Measurements from ENCODE around the gene RNF182.
A peak's percentile ranks its signal among the peaks of the same experiment; 100 is the strongest.
"Not testable (repeated sequence)": the region's sequence is repeated elsewhere in the genome, so short reads cannot be mapped to it uniquely, and the experiment has no call there.

Gene RNF182

DNA sequence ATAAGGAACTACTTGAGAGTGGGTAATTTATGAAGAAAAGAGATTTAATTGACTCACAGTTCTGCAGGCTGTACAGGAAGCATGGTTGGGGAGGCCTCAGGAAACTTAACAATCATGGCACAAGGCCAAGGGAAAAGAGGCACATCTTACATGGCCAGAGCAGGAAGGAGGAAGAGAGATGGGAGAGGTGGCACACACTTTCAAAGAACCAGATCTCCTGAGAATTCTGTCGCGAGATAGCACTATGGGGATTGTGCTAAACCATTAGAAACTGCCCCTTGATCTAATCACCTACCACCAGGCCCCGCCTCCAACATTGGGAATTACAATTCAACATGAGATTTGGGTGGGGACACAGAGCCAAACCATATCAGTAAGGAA lies 11.1 kb downstream of the RNF182 start:
- in situ Hi-C loops (cut with HindIII; ENCODE audit: low pct_ligation_motif_present, low pct_unique_long_range_greater_than_20kb, low sequenced_read_pairs); DNase-seq: not testable (repeated sequence)

DNA sequence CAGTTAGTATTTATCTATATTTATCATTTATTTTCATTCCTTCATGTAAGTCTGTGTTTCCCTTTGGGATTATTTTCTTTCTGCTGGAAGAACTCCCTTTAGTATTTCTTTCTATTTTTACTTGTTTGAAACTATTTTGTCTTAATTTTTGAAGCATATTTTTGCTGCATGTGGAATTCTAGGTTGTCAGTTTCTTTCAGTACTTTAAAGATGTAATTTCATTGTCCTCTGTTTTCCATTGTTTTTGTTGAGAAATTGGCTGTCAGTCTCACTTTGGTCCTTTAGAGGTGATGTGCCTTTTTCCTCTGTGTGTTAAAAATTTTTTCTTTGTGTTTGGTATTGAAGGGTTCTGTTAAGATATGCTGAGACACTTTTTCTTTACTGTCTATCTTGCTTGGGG lies 17.1 kb downstream of the RNF182 start:
- DNase-seq = peak; percentile 14
- in situ Hi-C loops (cut with HindIII; ENCODE audit: low pct_ligation_motif_present, low pct_unique_long_range_greater_than_20kb, low sequenced_read_pairs) = no loop called here

DNA sequence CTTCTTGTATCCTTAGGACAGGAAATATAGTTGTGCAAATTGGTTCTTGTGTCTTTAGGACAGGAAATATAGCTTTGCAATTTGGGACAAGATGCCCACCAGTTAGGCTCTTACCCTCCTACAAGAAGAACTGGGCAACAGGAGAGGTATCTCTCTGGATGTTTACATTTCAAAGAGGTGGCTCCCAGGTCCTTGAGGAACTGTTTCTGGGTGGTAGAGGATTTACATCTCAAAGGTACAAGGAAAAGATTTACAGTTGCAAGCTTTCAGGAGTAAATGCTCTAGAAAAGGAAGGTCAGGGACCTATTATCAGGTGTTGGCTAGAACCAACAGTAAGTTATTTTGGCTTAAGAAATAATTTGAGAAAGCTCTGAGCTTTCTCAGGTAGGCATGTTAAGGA lies 19.2 kb downstream of the RNF182 start:
- in situ Hi-C loops (cut with HindIII; ENCODE audit: low pct_ligation_motif_present, low pct_unique_long_range_greater_than_20kb, low sequenced_read_pairs) = no loop called here
- DNase-seq = no peak

DNA sequence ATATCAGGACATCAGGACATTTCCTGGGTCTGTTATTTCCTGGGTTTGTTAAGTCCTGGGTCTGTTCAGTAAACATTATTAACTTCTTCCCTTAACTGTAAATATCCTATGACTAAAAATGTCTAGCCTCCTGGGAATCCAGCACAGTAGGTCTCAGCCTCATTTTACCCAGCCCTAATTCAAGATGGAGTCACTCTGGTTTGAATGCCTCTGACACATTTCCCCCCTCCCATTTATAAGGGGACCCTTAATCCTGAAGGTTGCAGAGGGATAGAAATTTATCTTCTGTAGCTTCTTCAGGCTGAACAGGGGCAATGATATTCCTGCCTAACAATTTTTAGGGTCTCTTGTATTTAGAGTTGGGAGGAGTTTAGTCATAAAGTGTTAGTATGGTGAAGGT lies 21.8 kb downstream of the RNF182 start:
- in situ Hi-C loops (cut with HindIII; ENCODE audit: low pct_ligation_motif_present, low pct_unique_long_range_greater_than_20kb, low sequenced_read_pairs) = no loop called here
- DNase-seq = no peak

DNA sequence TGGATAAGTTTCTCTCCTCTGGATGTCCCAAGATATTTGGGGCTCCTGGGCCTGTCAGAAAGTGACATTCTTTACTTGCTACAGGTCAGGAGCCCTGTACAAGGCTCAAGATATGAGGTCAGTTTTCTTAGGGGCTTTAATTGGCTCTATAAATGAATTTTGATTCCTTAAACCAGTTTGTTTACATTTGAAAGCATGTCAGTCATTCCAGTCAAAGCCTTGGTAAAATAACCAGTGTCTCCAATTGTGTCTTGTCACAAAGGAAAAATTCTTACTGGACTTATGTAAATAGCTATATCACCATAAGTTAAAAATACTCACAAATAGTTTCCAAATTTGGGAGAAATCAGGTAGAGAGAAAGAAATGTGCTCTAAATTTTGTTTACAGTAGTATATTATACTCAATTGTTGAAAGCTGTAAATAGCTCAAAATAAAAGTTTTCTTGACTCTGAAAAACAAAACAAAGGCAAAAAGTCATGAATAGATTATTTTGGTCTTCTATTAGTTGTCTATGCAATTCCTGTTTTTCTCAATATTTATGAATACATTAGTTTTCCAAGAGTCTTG lies 22.9 kb downstream of the RNF182 start:
- in situ Hi-C loops (cut with HindIII; ENCODE audit: low pct_ligation_motif_present, low pct_unique_long_range_greater_than_20kb, low sequenced_read_pairs) = no loop called here
- DNase-seq = no peak

DNA sequence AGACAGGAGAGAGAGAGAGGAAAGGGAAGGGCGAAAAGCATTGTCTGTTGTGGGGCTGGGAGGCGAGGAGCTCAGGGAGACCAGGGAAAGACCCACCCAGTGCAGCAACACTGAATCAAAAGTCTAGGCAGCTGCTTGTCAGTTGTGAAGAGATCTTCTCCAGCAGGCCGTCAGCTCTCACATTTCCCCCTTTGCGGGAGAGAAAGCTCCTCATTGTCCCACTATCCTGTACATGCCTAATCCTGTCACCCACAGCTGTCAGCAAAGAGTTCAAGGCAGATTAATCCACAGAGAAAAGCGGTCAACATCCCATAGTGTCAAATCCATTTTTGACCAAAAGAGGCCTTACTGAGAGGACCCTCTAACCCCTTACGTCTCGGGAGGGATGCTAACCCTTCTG lies 27.3 kb downstream of the RNF182 start:
- in situ Hi-C loops (cut with HindIII; ENCODE audit: low pct_ligation_motif_present, low pct_unique_long_range_greater_than_20kb, low sequenced_read_pairs) = no loop called here
- no peak for DNase-seq

DNA sequence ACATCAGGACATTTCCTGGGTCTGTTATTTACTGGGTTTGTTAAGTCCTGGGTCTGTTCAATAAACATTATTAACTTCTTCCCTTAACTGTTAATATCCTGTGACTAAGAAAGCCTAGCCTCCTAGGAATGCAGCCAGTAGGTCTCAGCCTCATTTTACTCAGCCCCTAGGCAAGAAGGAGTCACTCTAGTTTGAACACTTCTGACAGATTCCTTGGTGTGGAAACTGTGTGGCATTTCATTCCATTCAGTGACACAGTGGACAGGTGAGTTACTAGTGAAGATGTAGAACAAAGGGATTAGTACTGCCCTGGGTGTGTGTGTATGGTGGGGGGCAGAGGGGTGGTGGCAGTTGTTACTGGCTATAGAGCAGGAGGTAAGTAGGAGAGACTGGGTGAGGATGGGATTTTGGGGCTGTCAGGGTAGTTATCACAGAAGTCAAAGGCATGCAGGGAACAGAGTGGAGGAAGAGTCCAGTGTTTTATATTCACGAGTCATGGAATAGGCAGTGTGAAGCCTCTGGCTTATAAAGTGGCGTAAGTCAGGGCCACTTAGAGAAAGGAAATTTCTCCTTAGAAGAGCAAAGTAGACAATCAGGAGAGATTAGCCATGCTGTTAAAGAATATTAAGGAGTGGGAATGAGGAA lies 28.4 kb downstream of the RNF182 start:
- peak; percentile 67 for DNase-seq
- in situ Hi-C loops (cut with HindIII; ENCODE audit: low pct_ligation_motif_present, low pct_unique_long_range_greater_than_20kb, low sequenced_read_pairs) = no loop called here

DNA sequence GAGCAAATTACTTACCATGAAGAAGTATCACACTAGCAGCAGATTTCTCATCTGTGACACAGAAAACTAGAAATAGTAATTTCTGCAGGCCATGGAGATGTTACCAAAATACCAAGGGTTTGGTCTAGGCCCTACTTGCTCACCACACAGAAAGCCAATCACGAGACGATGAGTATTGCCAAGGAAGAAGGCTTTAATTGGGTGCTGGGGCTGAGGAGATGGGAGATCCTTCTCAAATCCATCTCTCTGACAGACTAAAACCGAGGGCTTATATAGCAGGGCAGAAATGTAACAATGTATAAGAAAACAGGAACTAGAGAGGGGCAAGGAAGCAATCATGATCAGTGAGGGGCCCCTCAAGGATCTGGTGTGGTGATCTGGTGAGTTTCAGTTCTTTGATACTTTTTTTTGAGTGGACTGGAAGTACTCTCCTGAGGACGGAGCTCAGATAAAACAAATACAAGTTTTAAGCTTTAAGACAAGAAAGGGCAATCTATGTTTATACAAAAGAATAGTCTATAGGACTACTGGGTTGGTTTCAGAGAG lies 40.9 kb downstream of the RNF182 start:
- DNase-seq = no peak
- in situ Hi-C loops (cut with HindIII; ENCODE audit: low pct_ligation_motif_present, low pct_unique_long_range_greater_than_20kb, low sequenced_read_pairs) = no loop called here

DNA sequence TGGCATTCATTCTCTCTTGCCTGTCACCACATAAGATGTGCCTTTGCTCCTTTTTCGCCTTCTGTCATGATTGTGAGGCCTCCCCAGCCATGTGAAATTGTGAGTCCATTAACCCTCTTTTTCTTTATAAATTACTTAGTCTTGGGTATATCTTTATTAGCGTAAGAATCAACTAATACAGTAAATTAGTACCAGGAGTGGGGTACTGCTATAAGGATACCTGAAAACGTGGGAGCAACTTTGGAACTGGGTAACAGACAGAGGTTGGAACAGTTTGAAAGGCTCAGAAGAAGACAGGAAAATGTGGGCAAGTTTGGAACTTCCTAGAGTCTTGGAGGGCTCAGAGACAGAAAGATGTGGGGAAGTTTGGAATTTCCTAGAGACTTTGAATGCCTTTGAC lies 46.6 kb downstream of the RNF182 start:
- in situ Hi-C loops (cut with HindIII; ENCODE audit: low pct_ligation_motif_present, low pct_unique_long_range_greater_than_20kb, low sequenced_read_pairs) = no loop called here
- DNase-seq = no peak

DNA sequence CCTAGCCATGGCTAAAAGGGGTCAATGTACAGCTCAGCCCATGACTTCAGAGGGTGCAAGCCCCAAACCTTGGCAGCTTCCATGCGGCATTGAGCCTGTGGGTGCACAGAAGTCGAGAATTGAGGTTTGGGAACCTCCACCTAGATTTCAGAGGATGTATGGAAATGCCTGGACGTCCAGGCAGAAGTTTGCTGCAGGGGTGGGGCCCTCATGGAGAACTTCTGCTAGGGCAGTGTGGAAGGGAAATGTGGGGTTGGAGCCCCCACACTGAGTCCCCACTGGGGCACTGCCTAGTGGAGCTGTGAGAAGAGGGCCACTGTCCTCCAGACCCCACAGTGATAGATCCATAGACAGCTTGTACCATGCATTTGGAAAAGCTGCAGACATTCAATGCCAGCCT lies 47.9 kb downstream of the RNF182 start:
- in situ Hi-C loops (cut with HindIII; ENCODE audit: low pct_ligation_motif_present, low pct_unique_long_range_greater_than_20kb, low sequenced_read_pairs); DNase-seq: not testable (repeated sequence)

DNA sequence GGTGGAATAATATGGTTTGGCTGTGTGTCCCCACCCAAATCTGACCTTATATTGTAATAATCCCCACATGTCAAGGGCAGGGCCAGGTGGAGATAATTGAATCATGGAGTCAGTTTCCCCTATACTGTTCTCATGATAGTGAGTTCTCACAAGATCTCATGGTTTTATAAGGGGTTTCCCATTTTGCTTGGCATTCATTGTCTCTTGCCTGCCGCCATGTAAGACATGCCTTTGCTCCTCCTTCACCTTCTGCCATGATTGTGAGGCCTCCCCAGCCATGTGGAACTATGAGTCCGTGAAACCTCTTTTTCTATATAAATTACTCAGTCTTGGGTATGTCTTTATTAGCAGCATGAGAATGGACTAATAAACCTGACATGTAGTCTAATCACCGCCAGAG lies 48.7 kb downstream of the RNF182 start:
- DNase-seq; in situ Hi-C loops (cut with HindIII; ENCODE audit: low pct_ligation_motif_present, low pct_unique_long_range_greater_than_20kb, low sequenced_read_pairs): not testable (repeated sequence)

DNA sequence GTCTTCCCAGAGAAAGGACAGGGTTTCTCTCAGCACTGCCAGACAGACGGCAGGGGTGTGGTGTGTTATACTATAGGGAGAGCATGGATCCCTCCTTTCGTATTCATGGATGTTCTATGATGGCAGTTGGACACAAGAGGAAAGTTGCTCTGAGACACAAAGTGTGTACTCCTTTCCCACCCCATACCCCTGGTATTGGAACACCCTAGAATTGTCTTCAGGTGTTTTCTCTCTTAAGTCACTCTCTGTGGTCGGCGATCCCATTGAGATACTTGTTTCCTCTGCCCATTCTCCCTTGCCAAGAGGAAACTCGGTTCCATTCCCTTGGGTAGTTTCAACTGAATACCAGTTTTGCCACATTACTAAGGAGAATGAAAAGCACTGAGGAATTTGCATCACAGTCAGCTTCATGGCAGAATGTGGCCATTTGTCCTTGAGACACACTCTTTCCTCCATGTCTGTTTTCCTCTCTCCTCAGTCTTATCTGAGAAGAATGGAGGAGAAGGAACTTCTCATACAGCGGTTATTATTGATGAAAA lies 53.4 kb downstream of the RNF182 start:
- in situ Hi-C loops (cut with HindIII; ENCODE audit: low pct_ligation_motif_present, low pct_unique_long_range_greater_than_20kb, low sequenced_read_pairs) = no loop called here
- DNase-seq = no peak

DNA sequence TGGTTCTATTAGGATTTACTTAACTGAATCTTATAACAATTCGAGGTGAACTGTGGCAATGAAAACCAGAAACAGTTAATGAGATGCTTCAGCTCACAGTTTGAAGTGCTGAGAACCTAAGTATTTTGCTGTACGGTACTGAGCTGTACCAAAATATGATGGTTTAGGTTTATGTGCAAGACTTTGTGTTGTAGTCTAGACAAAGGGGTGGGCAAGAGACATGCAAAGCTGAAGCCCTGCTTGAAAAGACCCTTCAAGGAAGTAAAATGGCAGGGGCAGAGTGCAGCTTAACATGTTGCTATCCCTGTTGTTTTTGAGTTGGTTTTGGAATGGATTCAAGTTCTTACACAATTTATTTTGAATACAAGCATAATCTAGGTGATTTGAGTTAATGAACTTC lies 54.0 kb downstream of the RNF182 start:
- in situ Hi-C loops (cut with HindIII; ENCODE audit: low pct_ligation_motif_present, low pct_unique_long_range_greater_than_20kb, low sequenced_read_pairs) = no loop called here
- DNase-seq = no peak

DNA sequence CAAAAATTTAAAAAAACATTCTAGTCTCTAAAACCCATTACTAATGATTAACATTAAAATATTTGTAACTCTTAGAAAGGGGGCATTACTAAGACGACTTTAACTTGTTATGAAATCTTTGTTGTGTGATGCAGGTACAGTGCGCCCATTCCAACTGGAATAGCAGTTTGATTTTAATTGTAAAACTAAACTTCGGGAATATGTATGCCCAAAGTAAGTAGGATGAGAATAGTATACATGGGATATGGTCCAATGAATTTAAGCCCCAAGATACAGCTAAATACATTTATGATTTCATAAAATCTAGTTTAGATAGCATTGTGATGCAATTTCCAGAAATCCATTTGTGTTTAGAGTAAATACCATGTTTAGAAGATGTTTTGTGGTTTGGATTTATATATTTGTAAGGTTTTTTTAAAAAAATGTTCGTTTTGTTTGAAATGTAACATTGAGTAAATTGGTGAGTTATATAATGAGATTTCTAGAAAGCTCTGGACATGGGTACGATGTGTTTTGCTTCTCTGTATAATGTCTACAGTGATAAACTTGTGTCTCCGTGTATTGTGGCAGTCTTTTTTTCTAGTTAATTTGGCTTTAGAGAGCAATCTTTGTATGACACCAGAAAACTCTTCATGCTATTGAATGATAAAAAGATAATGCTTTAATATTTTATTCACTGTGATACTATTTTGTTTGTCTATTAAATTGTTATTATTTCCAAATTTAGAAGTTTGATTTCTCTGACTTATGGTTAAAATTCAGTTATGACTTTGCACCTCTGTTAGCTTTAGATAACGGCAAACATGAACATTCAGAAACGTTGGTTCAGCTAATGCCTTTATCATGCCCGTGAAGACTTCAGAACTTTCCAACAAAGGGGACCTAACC lies 54.8 kb downstream of the RNF182 start:
- in situ Hi-C loops (cut with HindIII; ENCODE audit: low pct_ligation_motif_present, low pct_unique_long_range_greater_than_20kb, low sequenced_read_pairs) = no loop called here
- no peak for DNase-seq

DNA sequence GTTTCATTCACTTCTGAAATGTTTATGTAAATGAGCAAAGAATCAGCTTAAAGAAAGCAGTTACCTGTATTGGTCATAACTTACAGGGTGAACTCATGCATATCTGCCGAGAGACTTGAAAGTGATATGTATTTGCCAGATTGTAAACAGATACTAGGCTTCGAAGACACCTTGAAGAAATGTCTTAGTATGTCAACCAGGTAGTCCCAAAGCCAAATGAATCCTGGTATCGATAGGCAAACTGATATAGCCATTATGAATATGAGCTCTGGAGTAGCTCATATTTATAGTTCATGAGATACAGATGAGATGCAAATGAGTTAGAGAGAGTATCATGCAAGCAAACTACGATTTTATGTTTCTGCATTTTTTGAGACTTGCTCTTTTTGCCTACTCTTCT lies 55.8 kb downstream of the RNF182 start:
- DNase-seq = no peak
- in situ Hi-C loops (cut with HindIII; ENCODE audit: low pct_ligation_motif_present, low pct_unique_long_range_greater_than_20kb, low sequenced_read_pairs) = no loop called here

DNA sequence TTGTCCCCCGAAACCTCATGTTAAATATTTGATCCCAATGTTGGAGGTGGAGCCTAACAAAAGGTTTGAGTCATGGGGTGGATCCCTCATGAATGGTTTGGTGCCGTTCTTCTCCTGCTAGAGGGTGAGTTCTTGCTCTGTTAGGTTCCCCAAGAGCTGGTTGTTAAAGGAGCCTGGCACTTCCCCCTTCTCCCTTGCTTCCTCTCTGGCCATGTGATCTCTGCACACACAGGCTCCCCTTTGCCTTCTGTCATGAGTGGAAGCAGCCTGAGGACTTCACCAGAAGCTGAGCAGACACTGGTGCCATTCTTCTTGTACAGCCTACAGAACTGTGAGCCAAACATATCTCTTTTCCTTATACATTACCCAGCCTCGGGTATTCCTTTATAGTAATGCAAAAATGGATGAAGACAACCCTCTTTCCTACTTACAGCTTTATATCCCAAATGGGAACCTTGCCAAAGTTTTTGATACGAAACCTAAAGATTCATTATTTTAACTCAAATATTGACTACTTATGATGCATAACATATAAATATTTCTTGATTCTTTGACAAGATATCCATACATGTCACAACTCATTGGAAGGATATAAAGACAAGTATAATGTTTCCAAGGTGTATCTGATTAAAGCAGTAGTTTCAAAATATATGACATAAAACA lies 61.0 kb downstream of the RNF182 start:
- DNase-seq = no peak
- in situ Hi-C loops (cut with HindIII; ENCODE audit: low pct_ligation_motif_present, low pct_unique_long_range_greater_than_20kb, low sequenced_read_pairs) = no loop called here

DNA sequence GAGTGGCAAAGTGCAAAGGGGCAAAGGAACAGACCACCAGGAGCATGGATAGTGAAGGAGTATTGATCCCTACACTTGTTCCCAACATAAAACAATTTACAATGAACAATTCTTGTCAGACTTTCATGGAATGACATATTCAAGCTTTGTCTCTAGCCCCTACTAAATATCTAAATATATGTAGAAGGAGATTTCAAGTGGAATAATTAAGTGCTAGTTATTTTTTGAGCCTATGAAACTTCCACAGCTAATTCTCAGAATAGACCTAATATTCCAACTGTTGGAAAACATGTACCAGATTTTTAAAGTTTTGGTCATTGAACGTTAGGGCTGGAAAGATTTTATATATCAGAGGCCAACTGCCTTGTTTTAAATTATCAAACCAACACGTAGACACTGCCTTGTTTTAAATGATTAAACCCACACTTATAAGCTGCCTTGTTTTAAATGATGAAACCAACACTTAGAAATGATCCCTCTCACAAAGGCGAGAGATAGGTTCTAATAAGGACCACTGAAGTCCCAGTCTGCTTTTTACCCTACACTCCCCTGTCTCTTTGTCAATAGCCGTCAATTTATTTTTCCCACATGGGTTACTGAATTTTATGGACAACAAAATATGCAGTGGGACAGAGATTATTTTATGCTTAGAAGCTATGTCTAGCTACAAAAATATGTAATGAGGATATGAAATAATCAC lies 62.1 kb downstream of the RNF182 start:
- DNase-seq = no peak
- in situ Hi-C loops (cut with HindIII; ENCODE audit: low pct_ligation_motif_present, low pct_unique_long_range_greater_than_20kb, low sequenced_read_pairs) = no loop called here

DNA sequence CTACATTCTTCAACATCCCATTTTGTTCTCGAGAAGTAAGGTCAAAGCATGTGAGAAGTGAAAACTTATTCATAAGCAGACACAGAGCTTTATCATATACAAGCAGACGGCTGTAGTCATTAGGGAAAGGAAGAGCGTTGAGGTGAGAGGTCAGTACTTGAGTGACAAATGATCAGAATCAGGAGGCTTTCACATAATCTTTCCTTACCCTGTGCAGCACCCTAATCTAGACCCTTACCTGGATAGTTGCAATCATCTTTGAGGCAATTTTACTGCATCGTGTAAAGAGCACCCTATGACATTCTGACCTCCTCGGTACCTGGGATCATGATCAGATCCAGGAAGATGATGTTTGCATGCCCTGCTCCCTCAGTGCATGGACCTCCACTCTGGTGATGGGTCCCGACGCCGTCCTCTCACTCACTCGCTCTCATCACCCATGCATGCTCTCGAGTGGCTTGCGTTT lies 62.7 kb downstream of the RNF182 start:
- DNase-seq = no peak
- in situ Hi-C loops (cut with HindIII; ENCODE audit: low pct_ligation_motif_present, low pct_unique_long_range_greater_than_20kb, low sequenced_read_pairs) = no loop called here
